Chondrocyte (in vitro differentiated cells): ENCODE data around the gene KIFAP3. TPM values are rescaled to one million over a fixed set of nuclear protein-coding genes. Genes with fewer than 3 reads are reported as not detected.

Experiments used
- DNase-seq: peaks from one replicate; pipeline ENCODE4 v3.0.0; 2021; ENCODE audit warnings: mixed read lengths, low spot score
- H3K27ac Mint-ChIP-seq: one replicate; pipeline ENCODE4 v1.8.0; 2021; ENCODE audit warnings: mild to moderate bottlenecking, moderate library complexity, mixed read lengths; ENCODE audit not compliant: unreplicated experiment
- H3K27me3 Mint-ChIP-seq: 2 replicates; pipeline ENCODE4 v1.8.0; 2021; ENCODE audit warnings: low read depth, mixed read lengths
- H3K36me3 Mint-ChIP-seq: 2 replicates; pipeline ENCODE4 v1.8.0; 2021; ENCODE audit warnings: low read depth, mixed read lengths
- H3K4me1 Mint-ChIP-seq: 2 replicates; pipeline ENCODE4 v1.8.0; 2021; ENCODE audit warnings: low read depth, mild to moderate bottlenecking, mixed read lengths
- H3K4me3 Mint-ChIP-seq: one replicate; pipeline ENCODE4 v1.8.0; 2021; ENCODE audit warnings: mild to moderate bottlenecking, moderate library complexity, mixed read lengths; ENCODE audit not compliant: unreplicated experiment
- H3K9me3 Mint-ChIP-seq: 2 replicates; pipeline ENCODE4 v1.8.0; 2021; ENCODE audit warnings: low read depth, mixed read lengths
- total RNA-seq: library from RNA; stranded (reverse); gene quantifications from 3 replicates; pipeline ENCODE4 v1.2.1, GENCODE V29; 2021
- TF ChIP-seq, protein P1 (sequence below): fragments of 200-600 bp; sonication (generic); IDR thresholded peaks from 2 replicates; pipeline ENCODE4 v1.5.0; 2021; ENCODE audit warnings: antibody characterized with exemption, mild to moderate bottlenecking, moderate library complexity

Gene KIFAP3
- total RNA-seq, 1 donor from 2014 or later: 25.5 TPM

DNA sequence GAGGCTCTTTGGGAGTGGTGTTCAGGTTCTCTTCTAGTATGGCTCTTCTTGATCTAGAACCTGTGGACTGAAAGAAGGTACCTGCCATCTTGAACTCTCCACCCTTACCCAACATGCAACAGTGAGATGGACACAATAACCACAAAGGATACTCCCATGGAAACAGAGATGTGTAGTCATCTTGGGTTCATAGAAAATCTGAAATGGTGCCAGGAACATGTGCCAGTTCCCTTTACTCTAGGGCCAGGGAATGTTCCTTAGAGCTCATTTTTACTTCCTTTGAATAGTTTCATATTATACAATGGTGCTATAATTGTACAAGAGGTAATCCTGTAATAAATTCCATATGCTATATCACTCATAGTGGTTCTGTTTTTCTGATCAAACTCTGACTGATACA is 167.6 kb downstream of the KIFAP3 start:
- TF ChIP-seq, protein P1, sequence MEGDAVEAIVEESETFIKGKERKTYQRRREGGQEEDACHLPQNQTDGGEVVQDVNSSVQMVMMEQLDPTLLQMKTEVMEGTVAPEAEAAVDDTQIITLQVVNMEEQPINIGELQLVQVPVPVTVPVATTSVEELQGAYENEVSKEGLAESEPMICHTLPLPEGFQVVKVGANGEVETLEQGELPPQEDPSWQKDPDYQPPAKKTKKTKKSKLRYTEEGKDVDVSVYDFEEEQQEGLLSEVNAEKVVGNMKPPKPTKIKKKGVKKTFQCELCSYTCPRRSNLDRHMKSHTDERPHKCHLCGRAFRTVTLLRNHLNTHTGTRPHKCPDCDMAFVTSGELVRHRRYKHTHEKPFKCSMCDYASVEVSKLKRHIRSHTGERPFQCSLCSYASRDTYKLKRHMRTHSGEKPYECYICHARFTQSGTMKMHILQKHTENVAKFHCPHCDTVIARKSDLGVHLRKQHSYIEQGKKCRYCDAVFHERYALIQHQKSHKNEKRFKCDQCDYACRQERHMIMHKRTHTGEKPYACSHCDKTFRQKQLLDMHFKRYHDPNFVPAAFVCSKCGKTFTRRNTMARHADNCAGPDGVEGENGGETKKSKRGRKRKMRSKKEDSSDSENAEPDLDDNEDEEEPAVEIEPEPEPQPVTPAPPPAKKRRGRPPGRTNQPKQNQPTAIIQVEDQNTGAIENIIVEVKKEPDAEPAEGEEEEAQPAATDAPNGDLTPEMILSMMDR: no peak
- Mint-ChIP-seq H3K27me3 (peaks cover 2% of the 10 kb centered on the region), H3K9me3 (peaks cover 2% of the 10 kb centered on the region), H3K4me1 (peaks cover 4% of the 10 kb centered on the region), H3K27ac (no peak overlapping the region), H3K36me3 (peaks cover 2% of the 10 kb centered on the region), H3K4me3 (no peak overlapping the region)
- DNase-seq: no peak

DNA sequence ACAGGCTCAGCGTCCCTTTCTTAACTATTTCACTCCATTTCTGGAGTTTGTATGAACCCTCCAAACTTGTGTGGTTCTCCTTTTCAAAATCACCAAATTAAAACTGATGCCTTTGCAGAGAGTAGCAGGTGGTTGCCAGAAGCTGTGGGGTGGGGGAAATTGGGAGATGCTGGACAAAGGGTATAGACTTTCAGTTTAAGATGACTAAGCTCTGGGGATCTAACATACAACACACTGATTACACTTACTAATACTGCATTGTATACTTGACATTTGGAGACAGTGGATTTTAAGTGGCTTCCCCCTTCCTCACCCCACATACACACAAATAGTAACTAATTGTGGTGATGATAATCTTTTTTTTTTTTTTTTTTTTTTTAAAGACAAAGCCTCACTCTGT is 169.7 kb downstream of the KIFAP3 start:
- peaks cover 2% of the 10 kb centered on the region for H3K27me3 Mint-ChIP-seq
- peaks cover 4% of the 10 kb centered on the region for H3K4me1 Mint-ChIP-seq
- H3K9me3 Mint-ChIP-seq: no peaks in the 10 kb centered on the region
- no peaks in the 10 kb centered on the region for H3K36me3 Mint-ChIP-seq
- TF ChIP-seq, protein P1: no peak
- no peak for DNase-seq
- no peak overlapping the region for H3K27ac Mint-ChIP-seq
- no peak overlapping the region for H3K4me3 Mint-ChIP-seq

DNA sequence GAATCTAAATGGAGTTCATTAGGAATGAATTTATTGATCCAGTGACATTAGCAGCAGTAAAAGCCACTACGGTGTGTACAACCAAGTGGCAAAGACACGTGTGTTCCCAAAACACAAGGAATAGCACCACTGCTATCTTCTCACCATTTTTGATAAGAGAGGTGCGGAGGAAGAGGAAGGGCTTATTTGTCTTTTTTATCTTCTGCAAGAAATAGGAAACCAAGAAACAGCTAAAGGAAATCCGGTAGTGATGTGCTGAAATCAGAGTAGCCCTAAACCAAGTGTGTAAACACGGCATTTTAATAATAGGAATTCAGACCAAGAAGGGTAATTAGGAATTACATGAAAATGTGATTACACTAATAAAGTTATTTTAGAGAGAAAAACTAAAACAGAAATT is 171.7 kb downstream of the KIFAP3 start:
- DNase-seq: no peak
- TF ChIP-seq, protein P1: no peak
- Mint-ChIP-seq H3K27ac (no peak overlapping the region), H3K4me3 (no peak overlapping the region), H3K9me3 (no peaks in the 10 kb centered on the region), H3K4me1 (peaks cover 4% of the 10 kb centered on the region), H3K27me3 (peaks cover 2% of the 10 kb centered on the region), H3K36me3 (no peaks in the 10 kb centered on the region)

DNA sequence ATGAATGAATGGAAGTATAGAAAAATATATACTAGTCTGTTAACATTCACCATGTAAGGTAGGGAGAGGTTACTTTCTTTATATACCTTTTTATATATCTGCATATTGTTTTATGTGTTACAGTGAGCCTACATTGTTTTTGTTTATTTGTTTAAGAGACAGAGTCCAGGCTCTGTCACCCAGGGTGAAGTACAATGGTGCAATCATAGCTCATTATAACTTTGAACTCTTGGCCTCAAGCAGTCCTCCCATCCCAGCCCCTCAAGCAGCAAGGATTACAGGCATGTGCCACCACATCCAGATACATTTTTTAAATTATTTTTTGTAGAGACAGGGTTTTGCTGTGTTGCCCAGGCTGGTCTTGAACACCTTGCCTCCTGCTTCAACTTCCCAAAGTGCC is 173.4 kb downstream of the KIFAP3 start:
- Mint-ChIP-seq H3K9me3 (no peaks in the 10 kb centered on the region), H3K4me1 (no peaks in the 10 kb centered on the region), H3K27me3 (peaks cover 10% of the 10 kb centered on the region), H3K4me3 (no peak overlapping the region), H3K36me3 (no peaks in the 10 kb centered on the region), H3K27ac (no peak overlapping the region)
- DNase-seq: no peak
- TF ChIP-seq, protein P1: no peak

DNA sequence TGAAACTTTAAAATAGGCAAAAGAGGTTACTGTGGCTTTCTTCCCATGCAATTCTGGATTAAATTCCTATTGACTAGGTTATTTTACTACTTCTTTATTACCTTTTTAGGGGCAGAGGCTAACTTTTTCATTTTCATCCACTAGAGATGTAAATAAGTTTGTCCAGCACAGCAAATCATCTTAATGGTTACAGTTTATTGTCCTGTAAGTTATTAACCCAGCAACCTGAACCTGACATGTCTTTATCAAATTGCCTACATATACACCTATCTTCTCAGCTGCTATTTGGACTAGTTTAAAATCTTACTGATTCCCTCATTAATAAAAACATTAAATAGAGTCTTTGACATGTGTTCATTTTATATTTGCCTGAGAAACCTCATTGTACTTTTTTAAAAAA is 173.9 kb downstream of the KIFAP3 start:
- no peak for DNase-seq
- Mint-ChIP-seq H3K27ac (no peak overlapping the region), H3K9me3 (no peaks in the 10 kb centered on the region), H3K4me1 (no peaks in the 10 kb centered on the region), H3K36me3 (no peaks in the 10 kb centered on the region), H3K27me3 (peaks cover 10% of the 10 kb centered on the region), H3K4me3 (no peak overlapping the region)
- TF ChIP-seq, protein P1: no peak
